Activated CD4-positive, alpha-beta T cell treated with anti-CD3 and anti-CD28 coated beads for 1 hour (primary cell): Measurements from ENCODE around the gene RBMS3.
"Not testable (repeated sequence)": the region's sequence is repeated elsewhere in the genome, so short reads cannot be mapped to it uniquely, and the experiment has no call there.

Source experiments
- DNase-seq: peaks from one replicate; pipeline ENCODE4 v3.0.0-alpha.2; 2020

Gene RBMS3

DNA sequence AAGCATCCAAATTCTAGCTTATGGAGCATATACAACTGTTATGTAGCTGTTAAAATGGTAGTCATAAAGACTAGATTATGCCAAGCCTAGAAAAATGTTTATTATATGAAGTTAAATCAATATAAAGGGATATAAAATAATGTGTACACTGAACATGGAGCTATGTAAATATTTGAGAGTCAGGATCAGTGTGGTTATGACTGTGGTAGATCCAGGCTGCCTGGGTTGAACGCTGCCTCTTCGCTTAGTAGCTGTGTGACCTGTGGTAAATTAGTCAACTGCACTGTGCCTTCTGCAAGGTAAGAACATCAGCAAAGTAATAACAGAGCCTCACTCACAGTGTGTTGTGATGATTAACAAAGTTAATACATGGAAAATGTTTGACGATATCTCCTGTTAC is 212.2 kb downstream of the RBMS3 start:
- no peak for DNase-seq

DNA sequence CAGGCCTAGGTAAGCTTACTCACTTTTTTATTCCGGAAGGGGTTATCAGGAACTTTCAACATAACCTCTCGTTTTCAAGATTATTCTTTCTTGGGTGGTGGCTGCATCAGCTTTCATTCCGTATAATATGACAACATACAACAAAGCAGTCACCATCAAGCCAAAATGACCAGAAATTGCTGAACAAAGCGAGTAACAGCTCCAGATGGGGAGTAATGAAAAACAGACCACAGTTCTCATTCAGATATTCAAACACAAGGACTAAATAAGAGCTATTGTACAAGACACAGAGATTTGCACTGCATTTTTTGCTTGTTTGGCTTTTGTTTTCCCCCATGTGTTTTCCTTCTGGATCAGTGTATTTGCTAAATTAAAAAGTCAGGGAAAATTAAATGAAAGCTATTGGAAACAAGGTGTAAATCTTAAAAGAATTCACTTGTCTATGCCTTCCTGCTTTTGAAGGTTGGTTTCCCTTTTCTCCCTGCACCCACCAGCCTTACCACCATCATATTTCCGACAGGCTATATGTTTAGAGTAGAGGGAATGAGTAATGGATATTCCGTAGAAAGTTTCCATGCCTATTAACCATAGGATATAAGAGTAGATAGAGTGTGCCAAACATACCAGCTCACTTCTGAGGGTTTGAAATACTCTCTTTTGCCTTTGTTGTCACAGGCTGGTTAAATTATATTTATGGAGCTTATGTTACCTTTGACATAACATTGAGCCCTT is 213.6 kb downstream of the RBMS3 start:
- no peak for DNase-seq

DNA sequence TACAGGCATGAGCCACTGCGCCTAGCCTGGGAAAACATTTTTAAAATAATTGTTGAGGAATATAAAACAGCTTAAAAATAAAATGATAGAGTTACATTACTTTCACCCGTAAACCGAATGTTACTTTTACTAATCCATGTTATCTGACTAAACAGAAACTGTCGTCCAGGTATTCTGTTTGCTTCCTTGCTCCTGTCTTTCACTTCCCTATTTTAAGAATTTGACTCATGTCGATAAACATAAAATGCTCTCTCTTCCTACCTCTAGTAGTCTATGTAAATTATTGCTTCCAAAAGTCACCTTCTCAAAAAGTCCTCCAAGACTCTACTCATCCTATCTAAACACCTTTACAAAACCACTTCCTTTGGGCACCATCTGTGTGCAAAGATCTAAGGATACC is 216.4 kb downstream of the RBMS3 start:
- DNase-seq: no peak

DNA sequence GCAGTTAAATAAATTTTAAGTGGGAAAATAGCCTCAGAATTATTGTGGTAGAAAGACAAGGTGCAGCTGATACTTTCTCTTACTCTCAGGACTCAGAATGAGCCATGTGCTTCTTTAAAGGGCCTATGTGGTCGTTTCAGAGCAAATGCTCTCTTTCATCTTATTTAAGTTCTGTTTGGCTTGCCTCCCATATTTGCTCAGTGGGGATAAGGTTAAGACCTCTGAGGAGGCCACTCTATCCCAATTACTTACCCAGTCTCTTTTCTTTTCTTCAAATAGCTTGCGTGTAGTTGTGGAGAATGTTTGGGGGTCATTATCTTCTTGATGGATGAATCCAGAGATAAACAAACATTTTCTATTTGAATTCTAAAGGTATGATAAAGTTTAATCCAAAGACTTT is 221.9 kb downstream of the RBMS3 start:
- DNase-seq: no peak

DNA sequence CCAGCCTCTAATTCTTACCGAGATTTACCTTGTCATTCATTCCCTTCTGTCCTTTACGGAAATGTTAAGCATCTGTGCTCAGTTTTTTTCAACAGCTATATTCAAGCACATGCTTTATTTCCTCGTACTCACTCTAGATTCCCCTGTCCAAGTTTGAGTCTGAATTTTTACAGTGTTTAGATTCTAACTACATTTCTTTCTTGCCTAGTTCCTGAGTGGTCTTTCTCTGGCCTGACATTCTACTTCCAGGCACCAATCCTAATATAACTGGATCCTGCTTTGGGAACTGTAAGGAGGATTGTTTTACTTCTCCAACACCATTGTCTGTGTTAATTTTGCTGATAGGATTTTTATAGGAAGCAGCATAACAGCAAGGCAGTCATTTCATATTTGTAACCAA is 222.4 kb downstream of the RBMS3 start:
- no peak for DNase-seq

DNA sequence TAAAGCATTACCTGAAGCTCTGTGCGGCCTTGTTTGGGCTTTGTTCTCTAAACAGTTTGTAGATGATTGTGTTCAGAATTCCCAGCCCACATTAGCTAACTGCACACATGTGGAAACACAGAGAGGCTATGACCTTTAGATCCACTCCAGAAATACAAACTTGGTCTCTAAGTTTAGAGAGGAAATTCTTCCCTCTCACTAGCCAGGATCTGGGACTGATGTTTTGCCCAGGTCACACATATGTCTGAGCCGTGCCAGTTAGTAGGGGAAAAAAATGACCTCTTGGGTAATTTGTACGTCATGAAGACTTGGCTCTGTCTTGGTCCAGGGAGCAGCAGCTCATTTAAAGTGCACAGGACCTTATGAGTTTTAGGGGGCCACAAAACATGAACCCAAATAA is 223.1 kb downstream of the RBMS3 start:
- DNase-seq: no peak

DNA sequence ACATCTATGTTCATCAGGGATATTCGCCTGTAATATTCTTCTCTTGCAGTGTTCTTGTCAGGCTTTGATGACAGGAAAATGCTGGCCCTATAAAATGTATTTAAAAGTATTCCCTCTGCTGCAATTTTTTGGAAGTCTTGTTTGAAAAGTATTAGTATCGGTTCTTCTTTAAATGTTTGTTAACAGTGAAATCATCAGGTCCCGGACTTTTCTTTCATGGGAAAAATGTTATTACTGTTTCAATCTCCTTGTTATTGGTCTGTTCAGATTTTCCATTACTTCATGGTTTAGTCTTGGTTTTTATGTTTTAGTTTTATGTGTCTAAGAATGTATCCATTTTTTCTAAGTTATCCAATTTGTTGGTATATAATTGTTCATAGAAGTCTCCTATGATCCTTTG is 225.6 kb downstream of the RBMS3 start:
- DNase-seq: no peak

DNA sequence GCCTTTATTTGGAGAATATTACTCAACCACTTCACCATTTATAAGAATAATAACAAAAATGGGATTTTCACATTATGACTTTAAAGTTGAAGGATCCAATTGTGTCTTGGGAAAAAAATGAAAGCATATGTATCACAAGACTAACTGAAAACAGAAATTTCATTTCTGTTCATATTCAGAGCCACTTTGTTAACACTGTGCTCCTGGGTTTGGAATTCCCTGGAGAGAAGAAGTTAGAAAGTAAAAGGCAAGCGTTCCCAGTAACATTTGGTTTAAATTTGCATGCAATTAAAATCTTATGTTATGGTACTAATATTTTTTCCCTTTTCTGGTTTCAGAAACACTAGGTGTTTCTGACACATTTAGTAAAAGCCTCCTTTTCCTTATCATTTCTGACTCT is 230.8 kb downstream of the RBMS3 start:
- DNase-seq: no peak

DNA sequence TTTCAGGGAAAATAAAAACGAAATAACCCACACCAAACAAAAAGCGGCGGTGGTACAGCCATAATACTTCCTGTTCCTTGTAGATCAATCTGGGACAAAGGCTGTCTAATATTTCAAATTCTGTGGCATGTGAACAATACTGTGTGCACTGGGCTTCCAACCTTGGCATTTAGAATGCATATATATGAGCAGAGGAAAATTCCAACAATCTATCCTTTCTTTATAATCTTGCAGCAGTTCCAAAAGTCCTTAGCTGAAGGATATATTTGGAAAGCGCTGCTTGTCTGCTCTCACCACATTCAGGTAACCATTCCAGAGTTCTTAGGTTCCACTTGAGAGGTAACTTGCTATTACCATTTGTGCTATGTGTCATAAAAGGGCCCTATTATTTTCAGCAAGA is 231.8 kb downstream of the RBMS3 start:
- no peak for DNase-seq

DNA sequence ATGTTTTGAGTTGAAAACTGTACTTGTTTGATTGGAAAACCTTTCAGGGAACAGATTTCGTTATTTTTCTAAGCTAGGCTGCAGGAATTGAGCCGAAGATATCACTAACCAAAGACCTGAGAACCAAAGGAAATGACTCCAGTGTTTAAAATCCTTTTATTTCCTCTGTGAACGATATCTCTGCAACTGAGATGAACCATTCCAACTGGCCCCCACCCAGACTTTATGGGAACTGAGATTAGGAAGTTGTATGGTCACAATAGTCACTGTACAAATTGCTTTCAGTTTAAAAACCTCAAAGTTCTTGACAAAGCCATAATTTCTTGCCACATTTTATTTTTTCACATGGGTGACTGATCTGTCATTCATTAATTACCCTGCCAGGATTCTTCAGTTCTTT is 232.4 kb downstream of the RBMS3 start:
- DNase-seq: no peak

DNA sequence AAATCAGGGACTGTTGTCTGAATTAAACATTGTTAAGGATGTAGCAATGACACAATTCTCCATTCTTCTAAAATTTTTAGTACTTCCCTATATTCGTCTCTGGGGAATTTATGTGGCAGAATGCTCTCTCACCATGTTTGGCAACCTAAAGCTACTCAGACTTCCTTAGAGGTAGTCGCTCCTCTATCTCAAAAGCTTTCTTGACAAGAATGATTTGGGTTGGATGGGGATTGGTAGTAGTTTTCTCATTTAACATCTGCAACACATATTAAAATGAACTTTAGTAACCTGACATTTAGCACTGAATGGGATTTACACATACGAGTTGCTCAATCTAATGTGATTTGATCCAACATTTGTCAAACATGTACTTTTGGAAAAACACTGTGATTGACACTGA is 233.3 kb downstream of the RBMS3 start:
- DNase-seq: no peak

DNA sequence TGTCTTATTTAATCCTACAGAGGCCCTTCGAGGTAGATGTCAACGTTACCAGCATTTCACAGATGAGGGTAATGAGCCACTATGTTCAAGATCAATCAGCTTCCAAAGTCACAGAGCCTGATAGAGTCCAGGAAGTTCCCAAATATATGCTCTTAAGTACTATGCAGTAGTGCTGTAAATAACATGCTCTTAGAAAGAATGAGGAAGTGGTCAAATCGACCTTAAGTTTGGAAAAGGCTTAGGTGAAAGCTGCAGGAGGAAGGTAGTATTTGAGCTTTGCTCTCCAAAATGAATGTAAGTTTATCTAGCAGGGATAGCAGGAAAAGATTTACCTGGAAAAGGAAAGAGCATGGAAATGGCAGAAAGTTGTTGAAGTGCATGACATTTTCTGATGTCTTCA is 234.0 kb downstream of the RBMS3 start:
- DNase-seq: no peak

DNA sequence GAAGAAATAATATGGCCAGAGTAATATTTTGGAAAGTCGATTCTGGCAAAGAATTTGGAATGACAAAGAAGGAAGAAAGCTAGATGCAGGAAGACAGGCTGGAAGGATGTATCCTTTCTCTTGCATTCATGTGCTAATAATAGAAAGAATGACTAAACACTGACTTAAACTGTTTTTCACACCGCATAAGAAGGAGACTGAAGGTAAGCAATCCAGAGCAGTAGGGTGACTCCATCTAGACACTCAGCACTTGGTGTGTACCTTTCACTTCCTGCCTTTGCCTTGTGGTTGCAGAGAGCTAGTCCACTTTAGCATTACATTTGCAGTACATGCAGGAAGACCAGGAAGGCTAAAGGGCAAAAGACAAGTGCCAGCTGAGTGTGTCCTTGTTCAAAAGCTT is 234.6 kb downstream of the RBMS3 start:
- DNase-seq: no peak

DNA sequence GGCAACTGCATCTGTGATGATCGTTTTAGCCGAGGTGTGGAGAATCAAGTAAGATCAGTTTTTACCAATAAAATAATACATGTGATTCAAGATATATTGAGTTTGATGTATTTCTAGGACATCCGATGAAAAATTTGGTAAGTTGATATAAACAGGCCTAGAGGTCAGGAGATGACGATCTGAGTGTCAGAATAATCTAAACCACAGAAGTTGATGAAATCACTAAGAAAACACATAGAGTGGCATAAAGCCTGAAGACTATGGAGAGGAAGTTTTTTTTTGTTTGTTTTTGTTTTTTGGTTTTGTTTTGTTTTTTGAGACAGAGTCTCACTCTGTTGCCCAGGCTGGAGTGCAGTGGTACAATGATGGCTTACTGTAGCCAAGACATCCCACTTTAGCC is 235.3 kb downstream of the RBMS3 start:
- DNase-seq: no peak

DNA sequence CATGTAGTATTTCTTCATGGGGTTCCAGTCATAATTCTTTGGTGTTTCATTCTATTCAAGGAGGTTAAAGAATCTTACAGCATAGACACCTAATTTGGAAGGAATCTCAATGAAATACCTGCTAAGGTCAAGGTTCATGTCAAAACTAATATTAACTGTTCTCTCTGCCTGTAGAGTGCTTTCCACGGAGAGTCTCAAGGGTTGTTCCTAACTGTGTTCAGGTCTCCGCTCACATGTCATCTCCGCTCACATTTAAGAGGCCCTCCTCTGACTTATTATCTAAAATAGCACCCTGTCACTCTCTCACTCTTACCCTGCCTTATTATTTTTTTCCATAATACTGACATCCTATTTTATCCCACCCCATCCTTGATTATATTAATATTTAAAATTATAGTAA is 239.9 kb downstream of the RBMS3 start:
- DNase-seq: no peak

DNA sequence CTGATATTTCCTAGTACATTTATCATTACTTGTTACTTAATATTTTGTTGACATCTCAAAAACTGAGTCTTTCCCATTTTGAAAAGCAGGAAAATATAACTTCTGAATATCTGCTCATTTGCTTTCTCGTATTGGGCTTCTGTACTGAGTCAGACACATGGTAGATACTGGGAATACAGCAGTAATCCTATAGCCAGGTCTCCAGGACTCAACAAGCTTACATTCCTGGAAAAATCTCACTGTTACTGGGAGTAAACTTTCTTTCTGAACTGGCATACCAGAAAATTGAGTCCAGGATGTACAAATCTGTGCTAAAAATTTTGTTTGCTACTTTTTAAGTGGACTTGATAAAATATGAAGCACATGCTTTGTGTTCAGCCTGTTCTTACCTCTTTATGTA is 240.4 kb downstream of the RBMS3 start:
- DNase-seq: no peak

DNA sequence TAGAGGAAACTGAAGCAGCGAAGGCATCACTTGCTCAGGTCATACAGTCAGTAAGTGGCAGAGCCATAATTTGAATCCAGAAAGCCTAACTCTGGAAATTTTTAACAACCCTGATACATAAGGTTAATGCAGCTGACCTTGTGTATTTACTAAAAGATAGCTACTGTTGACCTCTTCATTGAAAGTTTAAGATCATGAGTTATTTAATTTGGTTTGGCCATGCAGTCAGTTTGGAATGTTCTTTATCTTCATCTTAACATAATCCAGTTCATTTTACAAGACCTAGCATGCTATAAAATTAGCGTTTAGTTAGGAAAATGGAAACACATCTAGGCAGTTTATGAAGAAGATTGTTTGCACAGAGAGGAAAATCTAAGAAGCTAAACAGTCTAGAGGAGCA is 240.9 kb downstream of the RBMS3 start:
- DNase-seq: no peak

DNA sequence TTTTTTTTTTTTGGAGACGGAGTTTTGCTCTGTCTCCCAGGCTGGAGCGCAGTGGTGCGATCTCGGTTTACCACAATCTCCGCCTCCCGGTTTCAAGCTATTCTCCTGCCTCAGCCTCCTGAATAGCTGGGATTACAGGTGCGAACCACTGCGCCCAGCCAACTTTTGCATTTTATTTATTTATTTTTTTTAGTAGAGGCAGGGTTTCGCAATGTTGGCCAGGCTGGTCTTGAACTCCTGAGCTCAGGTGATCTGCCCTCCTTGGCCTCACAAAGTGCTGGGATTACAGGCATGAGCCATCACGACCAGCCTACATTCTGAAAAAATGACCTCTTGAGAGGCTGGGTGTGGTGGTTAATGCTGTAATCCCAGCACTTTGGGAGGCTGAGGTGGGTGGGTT is 243.6 kb downstream of the RBMS3 start:
- not testable (repeated sequence) for DNase-seq

DNA sequence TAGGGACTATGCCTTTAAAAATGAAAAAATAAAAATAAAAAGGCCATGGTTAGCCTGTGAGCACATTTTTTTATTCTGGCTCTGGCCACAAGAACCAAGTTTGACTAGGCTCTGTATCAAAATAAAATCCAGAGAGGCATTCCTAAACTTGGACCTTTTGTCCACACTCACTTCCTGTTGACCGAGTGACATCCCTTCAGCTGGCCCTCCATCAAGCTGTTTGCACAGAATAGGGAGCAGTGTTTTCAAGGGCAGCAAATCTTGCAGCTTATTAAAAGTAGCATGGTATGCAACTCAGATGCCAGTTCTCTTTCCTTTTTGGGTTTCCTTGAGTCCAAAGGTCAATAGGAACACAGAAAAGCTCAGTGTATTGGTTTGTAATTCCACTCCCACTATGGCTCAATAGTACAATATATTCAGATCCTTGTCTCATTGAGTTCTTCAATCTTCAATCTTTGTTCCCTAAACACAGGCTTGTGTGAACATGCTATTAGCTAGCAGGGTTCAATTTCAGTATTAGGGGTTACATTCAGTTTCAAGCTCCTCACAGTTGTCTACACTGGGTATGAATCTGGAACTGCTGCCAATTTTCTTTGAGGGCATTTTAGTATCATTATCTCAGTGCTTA is 244.5 kb downstream of the RBMS3 start:
- no peak for DNase-seq

DNA sequence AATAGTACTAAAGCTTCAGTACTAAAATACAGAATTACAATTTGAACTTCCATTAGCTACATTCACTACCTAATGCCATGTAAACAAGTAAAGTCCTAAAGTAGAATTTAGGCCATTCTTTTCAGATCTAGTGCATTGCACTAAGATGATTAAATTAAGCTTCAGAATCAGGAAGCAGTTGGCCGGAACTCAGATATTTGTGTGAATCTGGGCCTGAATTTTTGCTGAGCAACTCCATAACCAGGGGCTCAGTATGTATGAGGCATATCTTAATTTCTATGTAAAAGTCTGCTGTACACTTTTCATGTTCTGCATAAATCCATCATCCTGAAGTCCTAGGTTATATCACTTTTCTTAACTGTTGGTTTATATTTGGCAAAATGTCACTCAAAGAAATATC is 246.4 kb downstream of the RBMS3 start:
- no peak for DNase-seq

DNA sequence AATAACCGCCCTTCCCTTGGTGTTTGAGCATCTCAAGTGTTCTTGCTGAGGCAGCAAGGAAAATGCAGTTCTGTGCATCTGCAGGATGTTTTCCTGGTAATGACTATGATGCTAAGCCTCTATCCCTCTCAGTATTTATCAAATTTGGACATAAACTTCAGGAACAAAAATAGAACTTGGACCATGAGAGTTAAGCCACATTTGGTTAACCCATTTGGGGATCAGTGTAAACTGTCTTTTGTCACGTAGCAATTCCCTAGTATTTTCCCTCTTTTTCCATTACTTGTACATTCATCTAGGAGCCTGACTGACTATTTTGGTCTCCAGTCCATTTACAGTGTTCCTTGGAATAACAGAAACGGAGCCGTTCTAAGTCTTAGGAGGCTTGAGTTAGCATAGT is 250.8 kb downstream of the RBMS3 start:
- DNase-seq: no peak

DNA sequence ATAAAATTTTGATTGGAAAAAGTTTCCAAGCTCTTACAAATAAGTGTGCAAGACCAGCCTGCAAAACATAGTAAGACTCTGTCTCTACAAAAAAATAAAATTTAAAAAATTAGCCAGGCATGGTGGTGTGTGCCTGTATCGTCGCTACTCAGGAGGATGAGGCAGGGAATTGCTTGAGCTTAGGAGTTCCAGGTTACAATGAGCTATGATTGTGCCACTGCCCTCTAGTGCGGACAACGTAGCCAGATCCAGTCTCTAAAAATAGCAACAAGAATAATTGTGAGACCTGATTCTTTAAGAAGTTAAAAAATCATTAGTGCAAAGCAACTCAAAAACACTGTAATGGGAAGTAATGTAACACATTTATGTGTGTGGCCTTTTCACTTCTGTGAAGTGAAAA is 251.6 kb downstream of the RBMS3 start:
- DNase-seq: no peak

DNA sequence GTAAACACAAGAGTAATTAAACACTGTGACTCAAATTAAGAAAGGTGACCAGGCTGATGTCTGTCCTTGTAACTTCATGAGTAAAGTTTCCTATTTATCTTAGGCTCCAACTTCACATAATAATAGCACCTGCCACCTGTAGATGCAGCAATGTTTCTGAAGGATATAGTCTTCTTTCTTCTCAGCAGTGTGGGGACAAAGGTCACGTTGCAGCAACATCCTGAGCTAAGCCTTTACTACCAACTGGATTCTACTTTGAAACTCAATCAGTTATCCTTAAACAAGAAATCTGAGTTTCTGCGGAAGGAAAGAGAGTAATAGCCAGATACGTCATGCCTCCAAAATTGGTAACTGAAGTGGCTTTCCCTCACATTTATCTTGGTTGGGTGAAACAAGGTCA is 253.1 kb downstream of the RBMS3 start:
- DNase-seq: no peak

DNA sequence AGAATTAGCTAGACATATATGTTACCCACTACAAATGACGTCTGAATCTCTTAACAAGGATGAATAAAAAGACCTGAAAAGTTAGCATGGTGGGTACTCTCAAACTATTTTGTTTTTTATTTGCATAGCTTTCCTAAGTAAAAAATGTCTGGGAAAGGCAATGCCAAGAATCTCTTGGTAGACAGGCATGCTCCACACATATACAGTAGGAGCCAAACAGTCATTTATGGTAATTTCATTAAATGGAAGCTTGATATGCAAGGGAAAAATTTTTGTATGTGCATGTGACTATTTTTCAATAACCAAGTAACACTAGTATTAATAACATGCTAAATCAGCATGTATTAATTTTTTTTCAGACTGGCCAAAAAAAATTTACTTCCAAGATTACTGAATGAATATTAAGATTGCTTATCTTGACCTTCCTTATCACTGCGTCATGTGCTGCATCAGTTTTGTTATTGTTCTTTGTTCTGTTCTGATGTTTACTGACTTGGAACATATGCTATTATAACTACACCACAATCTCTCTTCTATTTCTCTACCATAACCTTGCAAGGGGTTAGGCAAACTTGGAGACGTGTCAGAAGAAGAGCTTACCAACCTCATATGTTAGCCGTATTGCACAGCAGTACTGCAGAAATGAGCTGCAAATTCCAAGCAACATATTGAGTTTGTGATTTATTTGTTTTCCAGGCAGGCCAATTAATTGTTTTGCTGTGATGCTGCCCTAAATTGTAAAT is 255.3 kb downstream of the RBMS3 start:
- no peak for DNase-seq
